RWPE1 (cell line): ENCODE data around the gene FRMD4A.

Experiments
- CTCF ChIA-PET: fragments of 350-600 bp; sonication (Branson Sonifier 250); formaldehyde crosslinking; extraction: SDS; loops from one replicate; lab custom pipeline; 2021; lab: Yijun Ruan, JAX
- POLR2A ChIA-PET: fragments of 400-600 bp; formaldehyde crosslinking; extraction: SDS; loops from one replicate; lab custom pipeline; 2020; ENCODE audit warnings: antibody characterized with exemption; ENCODE audit not compliant: low non-redundant PET; lab: Yijun Ruan, JAX
- DNase-seq: peaks from one replicate; pipeline ENCODE4 v3.0.0; 2012; ENCODE audit warnings: low spot score
- H3K27ac ChIP-seq: fragments of 450-650 bp; 2 replicates; pipeline ENCODE4 v1.5.1; 2017
- CTCF ChIP-seq: fragments of 450-650 bp; conservative IDR thresholded peaks from 2 replicates; pipeline ENCODE4 v1.5.1; 2017; ENCODE audit warnings: low read depth, mild to moderate bottlenecking

Gene FRMD4A

GRCh38 chr10:13939391-13939790 is 391.3 kb downstream of the FRMD4A start:
- CTCF ChIA-PET: no interaction called here
- DNase-seq: no peak

GRCh38 chr10:13938950-13939349 is 391.8 kb downstream of the FRMD4A start:
- no peak for TF ChIP-seq CTCF
- ChIA-PET POLR2A (no interaction called here), CTCF (no interaction called here)

More at GRCh38 chr10:13939391-13939790, 391.3 kb downstream of the FRMD4A start:
- POLR2A ChIA-PET: no interaction called here
- no peak for TF ChIP-seq CTCF
- H3K27ac ChIP-seq: no peak overlapping the region

GRCh38 chr10:13936826-13937225 is 393.9 kb downstream of the FRMD4A start:
- no peak for TF ChIP-seq CTCF
- no peak for DNase-seq
- POLR2A ChIA-PET: no interaction called here
- CTCF ChIA-PET: no interaction called here
- H3K27ac ChIP-seq: no peak overlapping the region

More at GRCh38 chr10:13938950-13939349, 391.8 kb downstream of the FRMD4A start:
- H3K27ac ChIP-seq: no peak overlapping the region
- no peak for DNase-seq

- POLR2A ChIA-PET: interaction anchor here (0.6 kb wide), 1 partner anchor 35 kb away, joined by 4 read pairs; no protein-coding TSS in a partner anchor
Measured at GRCh38 chr10:13930120-13930519, 400.6 kb downstream of the FRMD4A start.

GRCh38 chr10:13928451-13928850 is 402.3 kb downstream of the FRMD4A start:
- TF ChIP-seq CTCF: no peak
- no peak overlapping the region for H3K27ac ChIP-seq
- ChIA-PET POLR2A (no interaction called here), CTCF (no interaction called here)
- no peak for DNase-seq

More at GRCh38 chr10:13930120-13930519, 400.6 kb downstream of the FRMD4A start:
- no peak for TF ChIP-seq CTCF
- no peak overlapping the region for H3K27ac ChIP-seq
- no peak for DNase-seq
- CTCF ChIA-PET: no interaction called here

- DNase-seq: no peak
- ChIA-PET CTCF (no interaction called here), POLR2A (no interaction called here)
- no peak for TF ChIP-seq CTCF
- H3K27ac ChIP-seq: no peak overlapping the region
Measured at GRCh38 chr10:13925971-13926780, 404.5 kb downstream of the FRMD4A start.
